Esophagus muscularis mucosa (tissue), 3 donors: ENCODE results near the gene PAX5.

Experiments
- CTCF ChIP-seq, 3 experiments: fragments of 200-600 bp in 2 of 3; fragments of 450-650 bp in 1 of 3; sonication (generic) in 2 of 3; IDR thresholded peaks; one replicate each; pipeline ENCODE4 v1.5.1; 2017 to 2019; ENCODE audit warnings: antibody characterized with exemption in 3 of 3, mild to moderate bottlenecking in 2 of 3, moderate library complexity in 1 of 3
- POLR2A ChIP-seq: fragments of 450-650 bp; IDR thresholded peaks from one replicate; pipeline ENCODE4 v1.6.1; 2017; ENCODE audit warnings: antibody characterized with exemption, moderate library complexity, mild to moderate bottlenecking, low read depth
- POLR2AphosphoS5 ChIP-seq, 2 donors: sonication (generic); formaldehyde crosslinking; IDR thresholded peaks; one replicate each; pipeline ENCODE4 v1.6.1; 2017; ENCODE audit warnings: antibody characterized with exemption in 2 of 2

- TF ChIP-seq POLR2AphosphoS5 (IDR thresholded peaks at IDR 0.05) (no peak), POLR2A (no peak), CTCF (IDR thresholded peaks at IDR 0.05) (no peak)
Measured at GRCh38 chr9:36937346-36937745, 96.7 kb downstream of the PAX5 start.
